Activated naive CD8-positive, alpha-beta T cell treated with anti-CD3 and anti-CD28 coated beads, Interleukin-2, amount 50 U/mL, for 24 hours (primary cell): ENCODE data around the gene STAT5A.
"Not testable (repeated sequence)": the region's sequence is repeated elsewhere in the genome, so short reads cannot be mapped to it uniquely, and the experiment has no call there.

Experiments used
- ATAC-seq: fragments of 150-1000 bp; cut with Tn5 transposase; one replicate; pipeline ENCODE4 v1.10.0; 2021
- DNase-seq: peaks from one replicate; pipeline ENCODE4 v3.0.0; 2021
- H3K27ac Mint-ChIP-seq: one replicate; pipeline ENCODE4 v1.8.0; 2021; ENCODE audit warnings: mild to moderate bottlenecking, mixed read lengths
- H3K27me3 Mint-ChIP-seq: one replicate; pipeline ENCODE4 v1.8.0; 2021; ENCODE audit warnings: mixed read lengths
- H3K36me3 Mint-ChIP-seq: one replicate; pipeline ENCODE4 v1.8.0; 2021; ENCODE audit warnings: low read depth, mixed read lengths
- H3K4me1 Mint-ChIP-seq: one replicate; pipeline ENCODE4 v1.8.0; 2021; ENCODE audit warnings: mixed read lengths
- H3K4me3 Mint-ChIP-seq: one replicate; pipeline ENCODE4 v1.8.0; 2021; ENCODE audit warnings: mild to moderate bottlenecking, moderate library complexity, mixed read lengths
- H3K9me3 Mint-ChIP-seq: one replicate; pipeline ENCODE4 v1.8.0; 2021; ENCODE audit warnings: mixed read lengths

STAT5A gene

DNA sequence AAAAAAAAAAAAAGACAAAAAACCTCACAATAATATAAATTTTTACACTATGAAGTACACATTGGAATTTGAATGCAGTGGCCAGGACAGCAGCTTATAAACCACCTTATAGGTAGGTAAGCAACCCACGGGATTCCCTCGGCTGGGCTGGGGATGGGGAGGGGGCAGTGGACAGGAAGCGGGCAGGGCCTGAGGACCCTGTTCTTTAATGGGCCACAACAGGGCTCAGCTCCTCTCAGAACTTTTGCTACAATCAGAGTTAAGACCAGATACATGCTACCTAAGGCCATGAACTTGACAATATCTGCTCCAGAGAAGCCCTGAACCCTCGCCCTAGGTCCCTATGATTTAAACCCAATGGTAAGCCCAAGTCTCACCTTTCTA, 25.1 kb downstream of the STAT5A start:
- Mint-ChIP-seq H3K4me1 (peaks cover 83% of the 10 kb centered on the region), H3K27ac (peak overlapping the region; percentile 88), H3K9me3 (no peaks in the 10 kb centered on the region), H3K4me3 (peak overlapping the region; percentile 25), H3K36me3 (peaks cover 70% of the 10 kb centered on the region), H3K27me3 (no peaks in the 10 kb centered on the region)
- DNase-seq (no peak), ATAC-seq (no peak)

DNA sequence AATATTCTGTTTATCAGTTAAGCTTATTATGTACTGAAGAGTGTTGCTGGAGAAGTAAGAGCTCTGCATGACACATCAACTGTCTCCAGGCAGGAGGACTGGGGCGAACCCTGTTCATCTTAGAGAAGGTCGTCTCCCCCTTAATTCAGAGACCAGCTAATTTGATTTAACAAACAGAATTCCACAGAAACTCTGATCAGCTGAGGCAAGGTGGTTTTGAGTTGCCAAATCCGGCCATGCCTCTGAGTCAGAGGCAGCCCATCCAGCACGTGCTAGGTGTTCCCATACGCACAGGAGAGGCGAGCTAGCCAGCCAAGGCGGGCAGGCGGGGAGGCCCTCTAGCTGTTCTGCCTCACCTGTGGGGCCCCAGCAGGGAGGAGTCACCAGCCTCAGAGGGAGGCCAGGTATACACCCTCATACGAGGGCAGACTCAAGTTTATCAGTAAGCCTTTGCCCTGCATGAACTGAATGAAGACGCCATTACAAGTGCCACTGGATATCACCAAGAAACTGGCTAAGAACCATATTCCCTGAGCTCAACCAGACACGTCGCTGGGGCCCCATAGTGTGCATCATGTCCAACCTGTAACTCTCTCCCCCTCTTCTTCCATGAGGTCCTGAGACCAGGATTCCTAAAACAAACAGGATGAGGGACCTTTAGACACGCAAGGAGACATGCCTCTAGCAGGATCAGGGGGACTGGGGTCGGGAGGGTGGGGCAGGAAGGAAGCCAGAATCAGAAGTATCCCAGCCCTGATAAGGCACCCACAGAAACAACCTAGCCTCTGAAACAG, 25.7 kb downstream of the STAT5A start:
- Mint-ChIP-seq H3K36me3 (peaks cover 69% of the 10 kb centered on the region), H3K4me3 (peak overlapping the region; percentile 25)
- no peak for ATAC-seq

GRCh38 chr17:42315402-42316156, 27.3 kb downstream of the STAT5A start:
- Mint-ChIP-seq H3K9me3 (no peaks in the 10 kb centered on the region), H3K27me3 (no peaks in the 10 kb centered on the region), H3K36me3 (peaks cover 65% of the 10 kb centered on the region), H3K27ac (peak overlapping the region; percentile 28), H3K4me1 (peaks cover 84% of the 10 kb centered on the region), H3K4me3 (peak overlapping the region; percentile 10)
- no peak for ATAC-seq
- peak; percentile 19 for DNase-seq

More for the DNA sequence above, 25.7 kb downstream of the STAT5A start:
- Mint-ChIP-seq H3K27ac (peak overlapping the region; percentile 88), H3K4me1 (peaks cover 85% of the 10 kb centered on the region), H3K9me3 (no peaks in the 10 kb centered on the region), H3K27me3 (no peaks in the 10 kb centered on the region)
- DNase-seq, result peak; percentile 36

DNA sequence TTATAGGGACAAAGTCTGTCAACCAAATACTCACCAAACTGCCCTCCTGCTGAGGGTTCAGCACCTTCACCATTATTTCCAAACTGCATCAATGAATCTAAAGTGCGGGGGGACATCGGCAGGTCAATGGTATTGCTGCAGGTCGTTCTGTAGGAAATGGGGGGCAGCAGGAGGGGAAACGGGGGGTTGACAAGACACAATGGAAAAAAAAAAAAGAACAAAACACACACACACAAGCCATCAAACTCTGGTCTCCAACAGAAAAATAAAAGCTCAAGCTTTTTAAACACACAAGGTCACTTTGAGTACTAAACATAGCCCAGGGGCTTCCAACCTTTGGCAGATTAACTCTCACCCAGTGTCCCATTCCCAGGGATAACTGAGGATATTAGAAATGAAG, 28.5 kb downstream of the STAT5A start:
- peaks cover 81% of the 10 kb centered on the region for H3K4me1 Mint-ChIP-seq
- DNase-seq (no peak), ATAC-seq (no peak)
- H3K27ac Mint-ChIP-seq, result no peak overlapping the region
- no peaks in the 10 kb centered on the region for H3K9me3 Mint-ChIP-seq
- H3K4me3 Mint-ChIP-seq, result no peak overlapping the region
- no peaks in the 10 kb centered on the region for H3K27me3 Mint-ChIP-seq
- H3K36me3 Mint-ChIP-seq, result peaks cover 62% of the 10 kb centered on the region

DNA sequence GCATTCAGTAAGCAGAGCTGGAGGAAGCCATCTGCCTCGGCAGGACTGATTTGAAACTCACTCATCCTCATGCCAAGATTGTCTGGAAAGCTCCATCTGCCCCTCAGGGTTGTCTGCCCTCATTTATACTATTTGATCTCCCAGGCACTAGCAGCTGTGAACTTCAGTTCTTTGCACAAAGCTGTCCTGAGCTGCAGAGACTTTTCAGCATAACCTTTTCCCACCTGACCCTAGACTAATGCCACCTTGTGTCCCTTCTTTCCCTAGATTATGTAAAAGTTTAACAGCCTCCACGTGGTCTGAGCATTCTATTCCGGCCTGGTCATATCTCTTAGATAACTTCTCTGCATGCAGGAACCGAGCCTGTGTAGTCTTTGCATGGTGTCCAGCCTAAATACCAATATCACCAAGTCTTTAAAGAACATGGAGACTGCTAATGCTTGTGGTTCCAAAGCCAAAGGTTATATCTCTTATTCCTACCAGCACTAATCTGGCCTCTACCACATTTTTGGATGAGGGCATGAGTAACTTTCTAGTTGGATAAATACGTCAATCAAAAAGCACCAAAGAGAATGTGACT, 29.1 kb downstream of the STAT5A start:
- no peaks in the 10 kb centered on the region for H3K27me3 Mint-ChIP-seq
- DNase-seq (no peak), ATAC-seq (no peak)
- H3K36me3 Mint-ChIP-seq, result peaks cover 68% of the 10 kb centered on the region
- H3K9me3 Mint-ChIP-seq, result no peaks in the 10 kb centered on the region
- peaks cover 81% of the 10 kb centered on the region for H3K4me1 Mint-ChIP-seq
- H3K4me3 Mint-ChIP-seq, result no peak overlapping the region
- H3K27ac Mint-ChIP-seq, result peak overlapping the region; percentile 28

DNA sequence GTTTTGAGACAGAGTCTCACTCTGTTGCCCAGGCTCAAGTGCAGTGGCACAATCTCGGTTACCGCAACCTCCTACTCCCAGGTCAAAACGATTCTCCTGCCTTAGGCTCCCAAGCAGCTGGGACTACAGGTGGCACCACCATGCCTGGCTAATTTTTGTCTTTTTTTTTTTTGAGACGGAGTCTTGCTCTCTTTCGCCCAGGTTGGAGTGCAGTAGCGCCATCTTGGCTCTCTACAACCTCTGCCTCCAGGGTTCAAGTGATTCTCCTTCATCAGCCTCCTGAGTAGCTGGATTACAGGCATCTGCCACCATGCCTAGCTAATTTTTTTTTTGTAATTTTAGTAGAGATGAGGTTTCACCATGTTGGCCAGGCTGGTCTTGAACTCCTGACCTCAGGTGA, 29.7 kb downstream of the STAT5A start:
- not testable (repeated sequence) for H3K4me3 Mint-ChIP-seq, DNase-seq, H3K27ac Mint-ChIP-seq, ATAC-seq, H3K9me3 Mint-ChIP-seq, H3K27me3 Mint-ChIP-seq
- Mint-ChIP-seq H3K36me3 (peaks cover 73% of the 10 kb centered on the region), H3K4me1 (peaks cover 83% of the 10 kb centered on the region)

GRCh38 chr17:42321555-42321954, 33.3 kb downstream of the STAT5A start:
- H3K36me3 Mint-ChIP-seq, result peaks cover 71% of the 10 kb centered on the region
- ATAC-seq, result no peak

DNA sequence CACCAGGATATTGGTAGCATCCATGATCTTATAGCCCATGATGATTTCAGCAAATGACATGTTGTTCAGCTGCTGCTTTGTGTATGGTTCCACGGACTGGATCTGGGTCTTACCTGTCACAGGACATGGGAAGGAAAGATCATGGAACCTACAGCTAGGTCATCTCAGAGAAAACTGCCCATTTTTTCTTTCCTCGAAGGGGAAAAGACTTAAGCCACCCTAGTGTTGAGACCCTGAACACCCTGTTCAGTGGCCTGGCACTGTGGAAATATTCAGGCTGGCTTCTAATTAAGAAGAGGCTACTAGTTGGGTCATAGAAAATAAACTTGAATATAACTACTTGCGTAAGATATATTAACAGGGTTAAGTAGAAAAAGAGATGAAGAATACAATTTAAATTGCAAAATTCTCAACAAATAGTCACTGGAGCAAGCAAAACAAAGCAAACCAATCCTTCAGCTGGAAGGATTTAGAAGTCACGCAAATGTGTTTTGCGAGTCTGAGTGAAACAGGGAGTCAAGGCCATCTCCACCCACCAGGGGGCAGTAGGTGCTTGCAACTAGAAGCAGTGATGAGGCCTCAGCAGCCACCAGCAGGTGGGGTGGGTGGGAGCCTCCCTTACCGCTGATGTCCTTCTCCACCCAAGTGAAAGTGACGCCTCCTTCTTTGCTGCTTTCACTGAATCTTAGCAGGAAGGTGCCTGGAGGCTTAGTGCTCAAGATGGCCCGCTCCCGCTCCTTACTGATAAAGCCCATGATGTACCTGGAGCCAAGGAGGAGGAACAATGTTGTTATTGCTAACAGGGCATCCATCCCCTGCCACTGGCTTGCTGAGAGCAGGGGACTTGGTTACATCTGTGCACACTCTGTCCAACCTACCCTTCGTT, 34.3 kb downstream of the STAT5A start:
- Mint-ChIP-seq H3K27me3 (no peaks in the 10 kb centered on the region), H3K9me3 (no peaks in the 10 kb centered on the region), H3K27ac (peak overlapping the region; percentile 62), H3K36me3 (peaks cover 71% of the 10 kb centered on the region), H3K4me1 (peaks cover 49% of the 10 kb centered on the region), H3K4me3 (no peak overlapping the region)
- peak; percentile 95 for DNase-seq
- peak; percentile 86 for ATAC-seq

More at GRCh38 chr17:42321555-42321954, 33.3 kb downstream of the STAT5A start:
- Mint-ChIP-seq H3K27me3 (no peaks in the 10 kb centered on the region), H3K27ac (peak overlapping the region; percentile 27), H3K9me3 (no peaks in the 10 kb centered on the region), H3K4me1 (peaks cover 60% of the 10 kb centered on the region), H3K4me3 (no peak overlapping the region)
- DNase-seq, result no peak

DNA sequence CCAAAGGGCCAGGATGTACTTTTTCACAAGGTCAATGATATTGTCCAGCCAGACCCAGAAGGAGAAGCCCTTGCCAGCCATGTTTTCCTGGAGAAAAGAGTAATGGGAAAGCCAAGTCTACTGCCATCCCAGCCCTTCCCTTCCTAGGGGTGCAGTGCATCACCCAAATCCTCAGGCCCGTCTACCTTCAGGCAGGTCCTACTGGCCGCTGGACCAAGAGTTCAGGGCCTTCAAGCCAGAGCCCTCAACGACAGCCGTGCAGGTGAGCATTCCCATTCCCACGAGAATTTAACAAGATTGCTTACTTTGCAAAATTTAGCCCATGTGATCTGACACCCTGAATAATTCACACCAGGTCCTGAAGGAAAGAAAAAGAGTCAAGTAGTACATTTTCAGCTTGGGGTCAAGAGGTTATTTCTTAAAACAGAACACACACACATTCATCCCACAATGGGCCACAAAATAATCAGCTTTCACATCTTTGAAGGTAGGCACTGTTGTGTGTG, 35.0 kb downstream of the STAT5A start:
- DNase-seq, result no peak
- H3K36me3 Mint-ChIP-seq, result peaks cover 65% of the 10 kb centered on the region
- H3K9me3 Mint-ChIP-seq, result no peaks in the 10 kb centered on the region
- no peak for ATAC-seq
- peak overlapping the region; percentile 62 for H3K27ac Mint-ChIP-seq
- peaks cover 49% of the 10 kb centered on the region for H3K4me1 Mint-ChIP-seq
- H3K27me3 Mint-ChIP-seq, result no peaks in the 10 kb centered on the region
- H3K4me3 Mint-ChIP-seq, result no peak overlapping the region

DNA sequence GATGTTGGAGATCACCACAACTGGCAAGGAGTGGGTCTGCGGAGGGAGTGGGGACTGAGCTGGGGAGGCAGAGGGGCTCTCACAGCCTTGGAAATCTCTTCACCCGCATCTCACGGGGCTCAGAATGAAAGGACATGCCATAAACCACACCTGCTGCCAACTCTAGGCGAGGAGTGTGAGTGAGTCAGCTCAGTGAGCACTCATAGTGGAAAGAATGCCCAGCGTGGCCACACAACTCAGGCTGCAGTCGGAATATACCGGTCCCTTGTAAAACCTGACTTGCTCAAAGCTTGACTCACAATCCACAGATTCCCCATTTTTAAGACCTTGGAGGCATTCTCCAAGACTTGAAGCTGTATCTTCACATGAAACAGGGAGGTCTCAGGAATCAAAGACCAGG, 36.7 kb downstream of the STAT5A start:
- no peaks in the 10 kb centered on the region for H3K27me3 Mint-ChIP-seq
- peak overlapping the region; percentile 44 for H3K27ac Mint-ChIP-seq
- peaks cover 33% of the 10 kb centered on the region for H3K4me1 Mint-ChIP-seq
- H3K9me3 Mint-ChIP-seq, result no peaks in the 10 kb centered on the region
- DNase-seq, result no peak
- peaks cover 67% of the 10 kb centered on the region for H3K36me3 Mint-ChIP-seq
- peak; percentile 37 for ATAC-seq
- no peak overlapping the region for H3K4me3 Mint-ChIP-seq

- Mint-ChIP-seq H3K4me3 (no peak overlapping the region), H3K9me3 (no peaks in the 10 kb centered on the region), H3K36me3 (peaks cover 65% of the 10 kb centered on the region), H3K4me1 (peaks cover 21% of the 10 kb centered on the region), H3K27ac (no peak overlapping the region), H3K27me3 (no peaks in the 10 kb centered on the region)
- ATAC-seq (no peak), DNase-seq (no peak)
These were observed 41.0 kb downstream of the STAT5A start for GRCh38 chr17:42329025-42329976.

DNA sequence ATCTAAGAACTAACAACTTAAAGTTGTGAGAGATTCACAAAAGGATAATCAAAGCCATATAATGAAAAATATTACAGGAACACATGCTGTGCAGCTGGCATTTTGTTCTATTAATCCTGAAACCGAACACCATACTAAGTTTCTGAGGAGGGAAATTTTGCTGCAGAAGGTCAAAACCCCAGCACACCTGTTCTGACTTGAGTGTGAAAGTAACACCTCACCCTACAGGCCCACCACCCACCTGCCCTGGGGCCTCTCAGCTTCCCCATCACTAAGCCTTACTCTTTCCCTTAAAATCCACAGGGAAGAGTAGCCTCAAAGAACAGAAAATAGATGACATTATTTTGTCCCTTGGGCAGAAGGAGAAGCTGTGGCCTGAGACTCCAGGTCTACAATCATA, 44.8 kb downstream of the STAT5A start:
- H3K4me1 Mint-ChIP-seq, result peaks cover 48% of the 10 kb centered on the region
- H3K27ac Mint-ChIP-seq, result peak overlapping the region; percentile 84
- peaks cover 73% of the 10 kb centered on the region for H3K36me3 Mint-ChIP-seq
- peak overlapping the region; percentile 16 for H3K4me3 Mint-ChIP-seq
- DNase-seq, result peak; percentile 45
- no peaks in the 10 kb centered on the region for H3K27me3 Mint-ChIP-seq
- H3K9me3 Mint-ChIP-seq, result no peaks in the 10 kb centered on the region
- ATAC-seq, result peak; percentile 70

- Mint-ChIP-seq H3K4me1 (peaks cover 61% of the 10 kb centered on the region), H3K4me3 (no peak overlapping the region), H3K27me3 (no peaks in the 10 kb centered on the region), H3K9me3 (no peaks in the 10 kb centered on the region), H3K27ac (peak overlapping the region; percentile 49), H3K36me3 (peaks cover 71% of the 10 kb centered on the region)
- ATAC-seq (no peak), DNase-seq (no peak)
These were observed 46.4 kb downstream of the STAT5A start for GRCh38 chr17:42334677-42335076.
